ENCODE data around the gene JPH2. TPM values are rescaled to one million over a fixed set of nuclear protein-coding genes. Genes with fewer than 3 reads are reported as not detected.

Gene JPH2
- total and polyA plus RNA-seq, 2 experiments from 2014 or later = 0.16 to 1.1 TPM

DNA sequence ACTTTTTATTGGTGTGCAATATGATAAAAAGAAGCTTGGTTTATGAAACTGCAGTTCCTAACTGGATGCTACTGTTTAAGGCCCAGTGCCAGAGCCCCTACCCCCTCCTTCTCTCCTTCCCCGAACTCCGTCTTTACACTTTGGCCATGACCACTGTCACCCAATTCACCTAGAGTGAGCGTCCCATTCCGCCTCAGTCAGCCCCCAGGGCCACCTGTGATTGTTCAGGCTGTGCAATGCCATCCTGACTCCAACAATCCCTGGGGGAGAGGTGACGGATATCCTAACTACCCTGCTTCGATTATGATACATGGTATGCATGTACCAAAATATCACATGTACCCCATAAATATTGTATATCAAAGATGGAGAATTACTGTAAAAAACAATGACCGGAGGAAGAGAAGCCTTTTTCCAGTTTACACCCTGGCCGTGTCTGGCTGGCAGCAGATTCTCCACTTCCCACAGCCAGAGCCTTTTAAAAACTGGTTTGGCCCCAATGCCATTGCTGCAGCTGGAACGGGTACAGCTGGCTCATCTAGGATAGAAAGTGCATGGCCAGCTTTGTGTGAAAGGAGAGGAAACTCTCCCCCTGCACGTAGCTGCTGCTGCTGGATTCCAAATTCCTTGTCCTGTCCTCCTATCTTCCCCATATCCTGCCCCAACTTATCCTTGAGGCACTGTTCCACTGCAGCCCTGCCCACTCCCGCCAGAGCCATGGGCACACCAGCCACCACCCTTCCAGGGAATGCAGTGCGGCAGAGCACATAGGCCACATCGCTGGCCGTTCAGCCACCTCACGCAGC is 99.7 kb downstream of the JPH2 start:
- H3F3A ChIP-seq (replicated peaks; ENCODE audit: low read depth) = no peaks in the 10 kb centered on the region
- Mint-ChIP-seq H3K9me3 (no peaks in the 10 kb centered on the region), H3K27me3 (ENCODE audit: insufficient read depth, low read depth, poor library complexity) (peaks cover 4% of the 10 kb centered on the region), H3K4me3 (no peak overlapping the region), H3K4me1 (no peaks in the 10 kb centered on the region), H3K27ac (no peak overlapping the region), H3K36me3 (ENCODE audit: low read depth) (no peaks in the 10 kb centered on the region)
- no peaks in the 10 kb centered on the region for H3K27me3 ChIP-seq (ENCODE audit: insufficient read depth)
- no peaks in the 10 kb centered on the region for H3K79me2 ChIP-seq (replicated peaks; ENCODE audit: insufficient read depth)
- no peak overlapping the region for H3K4me3 ChIP-seq
- H3K9me2 ChIP-seq (ENCODE audit: insufficient read depth) = no peaks in the 10 kb centered on the region
- DNase-seq (ENCODE audit: low spot score) (no peak), ATAC-seq (no peak)
- no peaks in the 10 kb centered on the region for H3K4me1 ChIP-seq (ENCODE audit: insufficient read depth)
- no peaks in the 10 kb centered on the region for H3K36me3 ChIP-seq (ENCODE audit: insufficient read depth)
- TF ChIP-seq, protein P1, sequence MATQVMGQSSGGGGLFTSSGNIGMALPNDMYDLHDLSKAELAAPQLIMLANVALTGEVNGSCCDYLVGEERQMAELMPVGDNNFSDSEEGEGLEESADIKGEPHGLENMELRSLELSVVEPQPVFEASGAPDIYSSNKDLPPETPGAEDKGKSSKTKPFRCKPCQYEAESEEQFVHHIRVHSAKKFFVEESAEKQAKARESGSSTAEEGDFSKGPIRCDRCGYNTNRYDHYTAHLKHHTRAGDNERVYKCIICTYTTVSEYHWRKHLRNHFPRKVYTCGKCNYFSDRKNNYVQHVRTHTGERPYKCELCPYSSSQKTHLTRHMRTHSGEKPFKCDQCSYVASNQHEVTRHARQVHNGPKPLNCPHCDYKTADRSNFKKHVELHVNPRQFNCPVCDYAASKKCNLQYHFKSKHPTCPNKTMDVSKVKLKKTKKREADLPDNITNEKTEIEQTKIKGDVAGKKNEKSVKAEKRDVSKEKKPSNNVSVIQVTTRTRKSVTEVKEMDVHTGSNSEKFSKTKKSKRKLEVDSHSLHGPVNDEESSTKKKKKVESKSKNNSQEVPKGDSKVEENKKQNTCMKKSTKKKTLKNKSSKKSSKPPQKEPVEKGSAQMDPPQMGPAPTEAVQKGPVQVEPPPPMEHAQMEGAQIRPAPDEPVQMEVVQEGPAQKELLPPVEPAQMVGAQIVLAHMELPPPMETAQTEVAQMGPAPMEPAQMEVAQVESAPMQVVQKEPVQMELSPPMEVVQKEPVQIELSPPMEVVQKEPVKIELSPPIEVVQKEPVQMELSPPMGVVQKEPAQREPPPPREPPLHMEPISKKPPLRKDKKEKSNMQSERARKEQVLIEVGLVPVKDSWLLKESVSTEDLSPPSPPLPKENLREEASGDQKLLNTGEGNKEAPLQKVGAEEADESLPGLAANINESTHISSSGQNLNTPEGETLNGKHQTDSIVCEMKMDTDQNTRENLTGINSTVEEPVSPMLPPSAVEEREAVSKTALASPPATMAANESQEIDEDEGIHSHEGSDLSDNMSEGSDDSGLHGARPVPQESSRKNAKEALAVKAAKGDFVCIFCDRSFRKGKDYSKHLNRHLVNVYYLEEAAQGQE (IDR thresholded peaks at IDR 0.05; ENCODE audit: unreplicated experiment) = no peak
- TF ChIP-seq EZH2 (IDR thresholded peaks at IDR 0.05; ENCODE audit: low read depth, unreplicated experiment) = no peak
- TF ChIP-seq ZNF331 (CRISPR knock-in tag; IDR thresholded peaks at IDR 0.05; ENCODE audit: low read depth) = no peak
- no peak for TF ChIP-seq ZNF114 (CRISPR knock-in tag; IDR thresholded peaks at IDR 0.05)
- TF ChIP-seq CREB1 (CRISPR knock-in tag; IDR thresholded peaks at IDR 0.05; ENCODE audit: low read depth) = no peak
- no peak for TF ChIP-seq NANOG (IDR thresholded peaks at IDR 0.05; ENCODE audit: borderline replicate concordance)
- TF ChIP-seq, protein P2, sequence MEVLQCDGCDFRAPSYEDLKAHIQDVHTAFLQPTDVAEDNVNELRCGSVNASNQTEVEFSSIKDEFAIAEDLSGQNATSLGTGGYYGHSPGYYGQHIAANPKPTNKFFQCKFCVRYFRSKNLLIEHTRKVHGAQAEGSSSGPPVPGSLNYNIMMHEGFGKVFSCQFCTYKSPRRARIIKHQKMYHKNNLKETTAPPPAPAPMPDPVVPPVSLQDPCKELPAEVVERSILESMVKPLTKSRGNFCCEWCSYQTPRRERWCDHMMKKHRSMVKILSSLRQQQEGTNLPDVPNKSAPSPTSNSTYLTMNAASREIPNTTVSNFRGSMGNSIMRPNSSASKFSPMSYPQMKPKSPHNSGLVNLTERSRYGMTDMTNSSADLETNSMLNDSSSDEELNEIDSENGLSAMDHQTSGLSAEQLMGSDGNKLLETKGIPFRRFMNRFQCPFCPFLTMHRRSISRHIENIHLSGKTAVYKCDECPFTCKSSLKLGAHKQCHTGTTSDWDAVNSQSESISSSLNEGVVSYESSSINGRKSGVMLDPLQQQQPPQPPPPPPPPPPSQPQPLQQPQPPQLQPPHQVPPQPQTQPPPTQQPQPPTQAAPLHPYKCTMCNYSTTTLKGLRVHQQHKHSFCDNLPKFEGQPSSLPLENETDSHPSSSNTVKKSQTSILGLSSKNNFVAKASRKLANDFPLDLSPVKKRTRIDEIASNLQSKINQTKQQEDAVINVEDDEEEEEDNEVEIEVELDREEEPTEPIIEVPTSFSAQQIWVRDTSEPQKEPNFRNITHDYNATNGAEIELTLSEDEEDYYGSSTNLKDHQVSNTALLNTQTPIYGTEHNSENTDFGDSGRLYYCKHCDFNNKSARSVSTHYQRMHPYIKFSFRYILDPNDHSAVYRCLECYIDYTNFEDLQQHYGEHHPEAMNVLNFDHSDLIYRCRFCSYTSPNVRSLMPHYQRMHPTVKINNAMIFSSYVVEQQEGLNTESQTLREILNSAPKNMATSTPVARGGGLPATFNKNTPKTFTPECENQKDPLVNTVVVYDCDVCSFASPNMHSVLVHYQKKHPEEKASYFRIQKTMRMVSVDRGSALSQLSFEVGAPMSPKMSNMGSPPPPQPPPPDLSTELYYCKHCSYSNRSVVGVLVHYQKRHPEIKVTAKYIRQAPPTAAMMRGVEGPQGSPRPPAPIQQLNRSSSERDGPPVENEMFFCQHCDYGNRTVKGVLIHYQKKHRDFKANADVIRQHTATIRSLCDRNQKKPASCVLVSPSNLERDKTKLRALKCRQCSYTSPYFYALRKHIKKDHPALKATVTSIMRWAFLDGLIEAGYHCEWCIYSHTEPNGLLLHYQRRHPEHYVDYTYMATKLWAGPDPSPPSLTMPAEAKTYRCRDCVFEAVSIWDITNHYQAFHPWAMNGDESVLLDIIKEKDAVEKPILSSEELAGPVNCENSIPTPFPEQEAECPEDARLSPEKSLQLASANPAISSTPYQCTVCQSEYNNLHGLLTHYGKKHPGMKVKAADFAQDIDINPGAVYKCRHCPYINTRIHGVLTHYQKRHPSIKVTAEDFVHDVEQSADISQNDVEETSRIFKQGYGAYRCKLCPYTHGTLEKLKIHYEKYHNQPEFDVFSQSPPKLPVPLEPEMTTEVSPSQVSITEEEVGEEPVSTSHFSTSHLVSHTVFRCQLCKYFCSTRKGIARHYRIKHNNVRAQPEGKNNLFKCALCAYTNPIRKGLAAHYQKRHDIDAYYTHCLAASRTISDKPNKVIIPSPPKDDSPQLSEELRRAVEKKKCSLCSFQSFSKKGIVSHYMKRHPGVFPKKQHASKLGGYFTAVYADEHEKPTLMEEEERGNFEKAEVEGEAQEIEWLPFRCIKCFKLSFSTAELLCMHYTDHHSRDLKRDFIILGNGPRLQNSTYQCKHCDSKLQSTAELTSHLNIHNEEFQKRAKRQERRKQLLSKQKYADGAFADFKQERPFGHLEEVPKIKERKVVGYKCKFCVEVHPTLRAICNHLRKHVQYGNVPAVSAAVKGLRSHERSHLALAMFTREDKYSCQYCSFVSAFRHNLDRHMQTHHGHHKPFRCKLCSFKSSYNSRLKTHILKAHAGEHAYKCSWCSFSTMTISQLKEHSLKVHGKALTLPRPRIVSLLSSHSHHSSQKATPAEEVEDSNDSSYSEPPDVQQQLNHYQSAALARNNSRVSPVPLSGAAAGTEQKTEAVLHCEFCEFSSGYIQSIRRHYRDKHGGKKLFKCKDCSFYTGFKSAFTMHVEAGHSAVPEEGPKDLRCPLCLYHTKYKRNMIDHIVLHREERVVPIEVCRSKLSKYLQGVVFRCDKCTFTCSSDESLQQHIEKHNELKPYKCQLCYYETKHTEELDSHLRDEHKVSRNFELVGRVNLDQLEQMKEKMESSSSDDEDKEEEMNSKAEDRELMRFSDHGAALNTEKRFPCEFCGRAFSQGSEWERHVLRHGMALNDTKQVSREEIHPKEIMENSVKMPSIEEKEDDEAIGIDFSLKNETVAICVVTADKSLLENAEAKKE (CRISPR knock-in tag; IDR thresholded peaks at IDR 0.05) = no peak
- no peak for TF ChIP-seq EZH2phosphoT487 (IDR thresholded peaks at IDR 0.05; ENCODE audit: unreplicated experiment)
- no peak for TF ChIP-seq POLR2AphosphoS5 (IDR thresholded peaks at IDR 0.05; ENCODE audit: low read depth)
- TF ChIP-seq STAT1 (IDR thresholded peaks at IDR 0.05; ENCODE audit: unreplicated experiment) = no peak
- TF ChIP-seq, protein P3, sequence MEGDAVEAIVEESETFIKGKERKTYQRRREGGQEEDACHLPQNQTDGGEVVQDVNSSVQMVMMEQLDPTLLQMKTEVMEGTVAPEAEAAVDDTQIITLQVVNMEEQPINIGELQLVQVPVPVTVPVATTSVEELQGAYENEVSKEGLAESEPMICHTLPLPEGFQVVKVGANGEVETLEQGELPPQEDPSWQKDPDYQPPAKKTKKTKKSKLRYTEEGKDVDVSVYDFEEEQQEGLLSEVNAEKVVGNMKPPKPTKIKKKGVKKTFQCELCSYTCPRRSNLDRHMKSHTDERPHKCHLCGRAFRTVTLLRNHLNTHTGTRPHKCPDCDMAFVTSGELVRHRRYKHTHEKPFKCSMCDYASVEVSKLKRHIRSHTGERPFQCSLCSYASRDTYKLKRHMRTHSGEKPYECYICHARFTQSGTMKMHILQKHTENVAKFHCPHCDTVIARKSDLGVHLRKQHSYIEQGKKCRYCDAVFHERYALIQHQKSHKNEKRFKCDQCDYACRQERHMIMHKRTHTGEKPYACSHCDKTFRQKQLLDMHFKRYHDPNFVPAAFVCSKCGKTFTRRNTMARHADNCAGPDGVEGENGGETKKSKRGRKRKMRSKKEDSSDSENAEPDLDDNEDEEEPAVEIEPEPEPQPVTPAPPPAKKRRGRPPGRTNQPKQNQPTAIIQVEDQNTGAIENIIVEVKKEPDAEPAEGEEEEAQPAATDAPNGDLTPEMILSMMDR (conservative IDR thresholded peaks at IDR 0.05; ENCODE audit: low read depth in 2 of 2) = no peak
- TF ChIP-seq, protein P4, sequence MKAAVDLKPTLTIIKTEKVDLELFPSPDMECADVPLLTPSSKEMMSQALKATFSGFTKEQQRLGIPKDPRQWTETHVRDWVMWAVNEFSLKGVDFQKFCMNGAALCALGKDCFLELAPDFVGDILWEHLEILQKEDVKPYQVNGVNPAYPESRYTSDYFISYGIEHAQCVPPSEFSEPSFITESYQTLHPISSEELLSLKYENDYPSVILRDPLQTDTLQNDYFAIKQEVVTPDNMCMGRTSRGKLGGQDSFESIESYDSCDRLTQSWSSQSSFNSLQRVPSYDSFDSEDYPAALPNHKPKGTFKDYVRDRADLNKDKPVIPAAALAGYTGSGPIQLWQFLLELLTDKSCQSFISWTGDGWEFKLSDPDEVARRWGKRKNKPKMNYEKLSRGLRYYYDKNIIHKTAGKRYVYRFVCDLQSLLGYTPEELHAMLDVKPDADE (IDR thresholded peaks at IDR 0.05) = no peak
- no peak overlapping the region for H3K4me2 ChIP-seq
- H3K27ac ChIP-seq (ENCODE audit: low read depth) = no peak overlapping the region
- no peaks in the 10 kb centered on the region for H4K20me1 ChIP-seq (replicated peaks; ENCODE audit: insufficient read depth)
- H2AFZ ChIP-seq = no peak overlapping the region

Data from GM23338 (cell line).